GM03348 (cell line): ENCODE measurements around the gene PRAF2.

Source experiments
- DNase-seq: peaks from one replicate; pipeline ENCODE4 v3.0.0; 2012; ENCODE audit warnings: low spot score

The PRAF2 gene

GRCh38 chrX:49072712-49073095 is 1.1 kb downstream of the PRAF2 start:
- DNase-seq: peak; percentile 15

- peak; percentile 89 for DNase-seq
These were observed 1.7 kb downstream of the PRAF2 start for GRCh38 chrX:49071877-49072711.

GRCh38 chrX:49070988-49071387 is 2.8 kb downstream of the PRAF2 start:
- no peak for DNase-seq

DNA sequence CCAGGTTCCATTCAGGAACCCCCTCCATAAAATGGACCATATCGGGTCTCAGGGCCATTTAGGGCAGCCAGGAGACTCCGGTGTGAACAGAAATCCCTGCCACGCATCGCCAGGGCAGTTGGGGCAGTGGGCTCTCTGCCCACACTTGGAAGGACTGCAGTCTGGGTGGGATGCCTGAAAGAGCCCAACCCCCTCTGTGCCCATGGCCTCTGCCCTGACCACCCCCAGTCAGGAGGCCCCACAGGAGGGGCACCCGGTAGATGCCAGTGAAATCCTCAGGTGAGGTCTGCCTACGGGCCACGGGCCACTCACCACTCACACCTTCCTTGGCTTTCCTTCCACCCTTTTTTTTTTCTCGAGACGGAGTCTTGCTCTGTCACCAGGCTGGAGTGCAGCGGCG is 4.8 kb downstream of the PRAF2 start:
- no peak for DNase-seq

DNA sequence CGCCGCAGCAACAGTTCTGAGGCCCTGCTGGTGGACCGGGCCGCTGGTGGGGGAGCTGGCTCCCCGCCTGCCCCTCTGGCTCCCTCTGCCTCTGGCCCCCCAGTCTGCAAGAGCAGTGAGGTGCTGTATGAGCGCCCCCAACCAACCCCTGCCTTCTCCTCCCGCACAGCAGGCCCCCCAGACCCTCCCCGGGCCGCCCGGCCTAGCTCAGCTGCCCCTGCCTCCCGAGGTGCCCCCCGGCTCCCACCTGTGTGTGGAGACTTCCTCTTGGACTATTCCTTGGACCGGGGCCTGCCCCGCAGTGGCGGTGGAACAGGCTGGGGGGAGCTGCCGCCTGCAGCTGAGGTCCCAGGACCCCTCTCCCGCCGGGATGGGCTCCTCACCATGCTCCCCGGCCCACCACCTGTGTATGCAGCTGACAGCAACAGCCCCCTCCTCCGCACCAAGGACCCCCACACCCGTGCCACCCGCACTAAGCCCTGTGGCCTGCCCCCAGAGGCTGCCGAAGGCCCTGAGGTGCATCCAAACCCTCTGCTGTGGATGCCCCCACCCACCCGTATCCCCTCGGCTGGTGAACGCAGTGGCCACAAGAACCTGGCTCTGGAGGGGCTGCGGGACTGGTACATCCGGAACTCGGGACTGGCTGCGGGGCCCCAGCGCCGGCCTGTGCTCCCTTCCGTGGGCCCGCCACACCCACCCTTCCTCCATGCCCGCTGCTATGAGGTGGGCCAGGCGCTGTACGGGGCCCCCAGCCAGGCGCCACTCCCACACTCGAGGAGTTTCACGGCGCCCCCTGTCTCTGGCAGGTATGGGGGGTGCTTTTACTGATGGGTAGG is 6.3 kb downstream of the PRAF2 start:
- no peak for DNase-seq

DNA sequence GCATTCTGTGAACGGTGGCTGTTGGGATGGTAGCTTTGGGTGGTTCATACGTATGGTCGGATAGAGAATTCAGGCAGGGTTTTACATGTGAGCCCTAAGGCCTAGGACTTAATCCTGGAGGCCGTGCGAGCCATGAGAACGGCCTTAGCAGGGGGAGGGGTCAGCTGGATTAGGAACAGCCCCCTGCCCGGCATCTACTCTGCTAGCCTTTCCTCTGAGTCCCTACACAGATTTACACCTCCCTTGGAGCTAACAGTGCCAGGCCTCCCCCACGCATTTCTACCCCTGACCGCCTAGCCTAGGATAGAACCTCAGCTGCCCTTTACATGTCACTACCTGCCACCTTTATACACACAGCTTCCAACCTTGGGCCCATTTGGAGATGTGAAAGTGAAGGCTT is 7.1 kb downstream of the PRAF2 start:
- no peak for DNase-seq

GRCh38 chrX:49066278-49066677 is 7.5 kb downstream of the PRAF2 start:
- no peak for DNase-seq

GRCh38 chrX:49064735-49065134 is 9.1 kb downstream of the PRAF2 start:
- no peak for DNase-seq

GRCh38 chrX:49064303-49064702 is 9.5 kb downstream of the PRAF2 start:
- no peak for DNase-seq

DNA sequence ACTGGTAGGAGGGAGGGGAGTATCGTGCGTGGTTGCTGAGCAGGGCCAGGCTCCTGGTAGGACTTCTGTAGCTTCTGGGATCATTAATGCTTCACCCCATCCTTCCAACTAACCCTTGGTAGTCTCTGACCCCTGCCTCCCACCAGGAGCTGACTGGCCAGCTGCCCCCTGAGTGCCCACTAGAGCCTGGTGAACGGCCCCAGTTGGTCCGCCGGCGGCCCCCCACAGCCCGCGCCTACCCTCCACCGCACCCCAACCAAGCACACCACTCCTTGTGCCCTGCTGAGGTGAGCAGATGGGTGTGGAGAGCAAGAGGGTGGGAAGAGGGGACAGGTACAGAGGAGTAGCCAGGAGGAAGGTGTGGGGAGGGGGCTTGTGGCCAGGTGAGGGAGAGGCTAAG is 10.1 kb downstream of the PRAF2 start:
- DNase-seq: no peak

- no peak for DNase-seq
These were observed 11.9 kb downstream of the PRAF2 start for GRCh38 chrX:49061916-49062315.

DNA sequence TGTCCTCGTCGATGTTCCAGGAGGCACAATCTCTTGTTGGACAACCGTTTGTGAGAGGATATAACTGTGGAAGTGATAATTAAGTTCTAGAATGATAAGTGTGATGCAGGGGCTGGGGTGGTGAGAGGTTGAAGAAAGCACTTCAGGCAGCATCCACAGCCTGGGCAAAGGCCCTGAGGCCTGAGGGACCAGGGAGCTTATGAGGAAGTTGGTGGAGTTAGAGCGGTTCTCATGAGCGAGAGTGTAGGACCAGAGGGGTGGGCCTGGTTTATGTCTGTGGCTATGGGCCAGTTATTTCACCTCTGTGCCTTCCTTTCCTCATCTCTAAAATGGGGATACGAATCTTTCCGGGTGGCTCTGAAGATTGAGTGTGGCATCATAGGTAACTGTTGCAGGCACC is 12.3 kb downstream of the PRAF2 start:
- DNase-seq: no peak

- DNase-seq: no peak
These were observed 12.9 kb downstream of the PRAF2 start for GRCh38 chrX:49060914-49061313.

GRCh38 chrX:49059681-49060085 is 14.1 kb downstream of the PRAF2 start:
- no peak for DNase-seq

DNA sequence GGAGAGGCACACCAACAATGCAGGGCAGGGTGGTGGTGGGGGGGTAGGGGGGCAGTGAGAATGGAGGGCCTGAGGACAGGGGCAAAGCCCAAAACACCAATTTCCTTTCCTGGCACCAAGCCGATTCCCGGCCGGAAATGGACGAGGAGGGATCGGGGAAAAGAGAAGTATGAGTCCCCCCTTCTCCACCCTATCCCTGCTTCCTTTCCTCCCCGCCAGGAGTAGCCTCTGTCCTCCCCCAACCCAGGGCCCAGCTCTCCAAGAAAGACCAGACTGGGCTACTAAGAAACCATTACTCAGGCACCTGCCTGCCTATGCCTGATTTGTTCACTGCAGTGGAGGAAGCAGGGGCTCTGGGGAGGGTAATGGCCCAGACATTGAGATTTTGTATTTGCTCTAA is 14.6 kb downstream of the PRAF2 start:
- no peak for DNase-seq

DNA sequence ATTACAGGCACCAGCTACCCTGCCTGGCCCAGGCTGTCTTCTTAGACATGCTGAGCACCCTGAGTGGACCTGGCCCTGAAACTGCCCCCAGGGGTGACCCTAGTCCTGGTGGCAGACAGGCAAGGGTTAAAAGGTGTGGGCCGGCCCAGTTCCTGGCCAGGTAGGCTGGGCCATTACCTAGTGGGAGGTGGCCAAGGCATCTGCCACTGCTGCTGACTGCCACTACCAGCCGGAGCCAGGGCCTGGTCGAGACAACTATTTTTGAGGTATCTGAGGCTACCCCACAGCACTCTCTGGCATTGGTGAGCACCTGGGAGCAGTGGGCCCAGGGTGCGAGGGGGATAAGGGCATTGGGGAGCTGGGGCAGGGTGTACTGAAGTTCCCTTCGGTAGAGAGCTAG is 15.0 kb downstream of the PRAF2 start, which contains the start of gene CCDC120:
Gene CCDC120 (plus strand): TSS at position 206 of the 400 bp plus-strand sequence. CDS start 3,043 bp downstream, outside the sequence.
- no peak for DNase-seq

- DNase-seq: no peak
These were observed 19.6 kb downstream of the PRAF2 start for GRCh38 chrX:49054073-49054762.

DNA sequence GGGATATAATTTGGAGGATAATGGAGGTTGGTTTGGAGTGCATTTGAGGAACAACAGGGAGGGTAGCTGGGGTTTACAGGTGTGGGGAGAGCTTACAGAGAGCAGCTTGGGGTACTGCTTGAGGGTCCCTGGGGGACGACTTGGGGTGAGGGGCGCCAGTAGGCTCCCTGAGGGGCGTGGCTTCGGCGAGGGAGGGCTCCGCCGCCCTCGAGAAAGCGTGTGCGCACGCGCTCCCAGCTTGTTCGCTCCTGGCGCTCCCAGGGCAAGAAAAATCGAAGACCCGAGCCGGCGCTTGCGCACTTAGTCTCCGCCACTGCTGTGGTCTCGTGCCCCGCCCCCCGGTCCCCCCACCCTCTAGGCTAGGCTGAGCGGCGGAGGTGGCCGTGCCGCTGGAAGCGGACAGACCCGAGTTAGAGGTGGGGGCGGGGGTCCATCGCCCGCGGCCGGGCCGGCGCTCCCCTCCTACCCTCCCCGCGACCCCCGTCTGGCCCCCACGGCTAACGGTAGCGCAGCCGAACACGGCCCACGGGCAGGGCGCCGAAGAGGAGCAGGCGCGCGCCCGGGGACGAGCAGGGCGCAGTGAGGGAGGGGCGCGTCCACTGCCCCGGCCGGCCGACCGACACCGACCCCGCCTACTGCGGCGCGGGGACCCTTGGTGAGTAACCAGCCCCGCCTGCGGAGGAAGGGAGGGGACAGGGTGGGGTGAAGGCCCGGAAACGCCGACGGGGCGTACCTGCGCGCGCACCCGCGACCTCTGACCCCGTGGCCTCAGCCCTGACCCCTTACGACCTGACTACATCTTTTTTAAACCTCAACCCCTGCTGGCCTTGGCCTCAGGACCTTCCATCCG is 20.4 kb downstream of the PRAF2 start:
- peak; percentile 75 for DNase-seq

DNA sequence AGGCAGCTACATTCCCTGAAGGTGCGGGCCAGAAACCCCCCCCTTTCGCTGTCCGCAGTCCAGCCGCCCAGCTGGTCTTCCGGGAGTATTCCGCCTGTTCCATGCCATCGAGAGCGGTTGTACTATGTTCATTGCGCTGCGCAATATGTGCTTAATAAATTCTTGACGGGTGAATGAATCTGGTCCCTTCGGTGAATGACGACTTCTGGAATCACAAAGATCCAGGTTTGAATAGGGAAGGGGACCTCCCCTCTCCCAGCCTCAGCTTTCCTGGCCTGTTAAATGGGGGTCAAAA is 29.9 kb downstream of the PRAF2 start:
- DNase-seq: no peak

GRCh38 chrX:49043220-49043986 is 30.4 kb downstream of the PRAF2 start, which contains the start of gene TFE3:
Gene TFE3 (minus strand): TSS chrX:49043357. CDS start chrX:49043226, 131 bp downstream.
- peak; percentile 94 for DNase-seq
